Bronchial epithelial cell (primary cell): ENCODE data around the gene PPFIA4. TPM values are rescaled to one million over a fixed set of nuclear protein-coding genes. Genes with fewer than 3 reads are reported as not detected.

ENCODE experiments used
- DNase-seq: peaks from one replicate; pipeline ENCODE4 v3.0.0-alpha.2; 2010; ENCODE audit warnings: low read depth
- FAIRE-seq: peaks from 2 replicates; lab custom pipeline; 2011; peaks lifted over from hg19 to GRCh38; lab: Jason Lieb, UNC
- H3K27me3 ChIP-seq: 2 replicates; pipeline ENCODE4 v1.5.1; 2011; ENCODE audit warnings: low read length; ENCODE audit not compliant: control insufficient read depth, insufficient read depth
- H3K36me3 ChIP-seq: 2 replicates; pipeline ENCODE4 v1.5.1; 2011; ENCODE audit warnings: low read length; ENCODE audit not compliant: control insufficient read depth, insufficient read depth
- H3K4me3 ChIP-seq: 2 replicates; pipeline ENCODE4 v1.5.1; 2011; ENCODE audit warnings: mild to moderate bottlenecking, low read depth, low read length, control low read depth
- CTCF ChIP-seq: IDR thresholded peaks from 2 replicates; pipeline ENCODE4 v1.5.1; 2011; ENCODE audit warnings: mild to moderate bottlenecking, moderate library complexity, low read length, control low read depth, inconsistent platforms; ENCODE audit not compliant: insufficient read depth, severe bottlenecking
- total RNA-seq: library from RNA; depleted of rRNA; stranded (reverse); fragments of >200 nt; gene quantifications from 2 replicates; pipeline ENCODE4 v1.2.1, GENCODE V29; 2014

PPFIA4 gene
- total RNA-seq, 1 donor from 2014 or later = 4.2 TPM

- TF ChIP-seq CTCF = no peak
- FAIRE-seq = peak; percentile 18
- Histone ChIP-seq H3K27me3 (peaks cover 5% of the 10 kb centered on the region), H3K4me3 (no peak overlapping the region), H3K36me3 (no peaks in the 10 kb centered on the region)
- DNase-seq = no peak
Observed at GRCh38 chr1:203081465-203082230, 55.4 kb downstream of the PPFIA4 start.

- no peaks in the 10 kb centered on the region for H3K36me3 ChIP-seq
- H3K27me3 ChIP-seq = peaks cover 5% of the 10 kb centered on the region
- FAIRE-seq (no peak), DNase-seq (no peak)
- H3K4me3 ChIP-seq = no peak overlapping the region
- no peak for TF ChIP-seq CTCF
Observed at GRCh38 chr1:203082231-203082505, 55.9 kb downstream of the PPFIA4 start.

GRCh38 chr1:203082571-203083462 is 56.5 kb downstream of the PPFIA4 start:
- no peaks in the 10 kb centered on the region for H3K36me3 ChIP-seq
- no peak for TF ChIP-seq CTCF
- FAIRE-seq (no peak), DNase-seq (no peak)
- H3K27me3 ChIP-seq = peaks cover 5% of the 10 kb centered on the region
- H3K4me3 ChIP-seq = no peak overlapping the region

- no peak for TF ChIP-seq CTCF
- no peaks in the 10 kb centered on the region for H3K36me3 ChIP-seq
- H3K4me3 ChIP-seq = no peak overlapping the region
- no peak for FAIRE-seq
- peaks cover 5% of the 10 kb centered on the region for H3K27me3 ChIP-seq
- DNase-seq = no peak
Observed at GRCh38 chr1:203083463-203083921, 57.2 kb downstream of the PPFIA4 start.

GRCh38 chr1:203084588-203085527 is 58.6 kb downstream of the PPFIA4 start:
- FAIRE-seq = no peak
- H3K36me3 ChIP-seq = no peaks in the 10 kb centered on the region
- TF ChIP-seq CTCF = peak; percentile 74
- H3K4me3 ChIP-seq = no peak overlapping the region
- DNase-seq = no peak
- H3K27me3 ChIP-seq = peaks cover 3% of the 10 kb centered on the region
